Uterus (tissue), 2 donors: Measurements from ENCODE around the gene PTGDS.

ENCODE experiments used
- CTCF ChIP-seq, 4 experiments: fragments of 200-600 bp in 2 of 4; fragments of 450-650 bp in 2 of 4; sonication (generic) in 2 of 4; IDR thresholded peaks; one replicate each; pipeline ENCODE4 v1.5.1; 2016 to 2019; ENCODE audit warnings: antibody characterized with exemption in 4 of 4, mild to moderate bottlenecking in 2 of 4, moderate library complexity in 1 of 4
- POLR2A ChIP-seq, 2 donors: fragments of 450-650 bp; IDR thresholded peaks; one replicate each; pipeline ENCODE4 v1.6.1; 2016; ENCODE audit warnings: antibody characterized with exemption in 2 of 2, mild to moderate bottlenecking in 1 of 2, moderate library complexity in 1 of 2

GRCh38 chr9:136964833-136965422 is 12.4 kb upstream of the PTGDS start:
- no peak for TF ChIP-seq CTCF (IDR thresholded peaks at IDR 0.05)
- no peak for TF ChIP-seq POLR2A (IDR thresholded peaks at IDR 0.05)
